ENCODE measurements around the gene ZNF532. TPM values are rescaled to one million over a fixed set of nuclear protein-coding genes. Genes with fewer than 3 reads are reported as not detected.

The ZNF532 gene
- total RNA-seq, 1 donor from 2014 or later, result 77.1 TPM

DNA sequence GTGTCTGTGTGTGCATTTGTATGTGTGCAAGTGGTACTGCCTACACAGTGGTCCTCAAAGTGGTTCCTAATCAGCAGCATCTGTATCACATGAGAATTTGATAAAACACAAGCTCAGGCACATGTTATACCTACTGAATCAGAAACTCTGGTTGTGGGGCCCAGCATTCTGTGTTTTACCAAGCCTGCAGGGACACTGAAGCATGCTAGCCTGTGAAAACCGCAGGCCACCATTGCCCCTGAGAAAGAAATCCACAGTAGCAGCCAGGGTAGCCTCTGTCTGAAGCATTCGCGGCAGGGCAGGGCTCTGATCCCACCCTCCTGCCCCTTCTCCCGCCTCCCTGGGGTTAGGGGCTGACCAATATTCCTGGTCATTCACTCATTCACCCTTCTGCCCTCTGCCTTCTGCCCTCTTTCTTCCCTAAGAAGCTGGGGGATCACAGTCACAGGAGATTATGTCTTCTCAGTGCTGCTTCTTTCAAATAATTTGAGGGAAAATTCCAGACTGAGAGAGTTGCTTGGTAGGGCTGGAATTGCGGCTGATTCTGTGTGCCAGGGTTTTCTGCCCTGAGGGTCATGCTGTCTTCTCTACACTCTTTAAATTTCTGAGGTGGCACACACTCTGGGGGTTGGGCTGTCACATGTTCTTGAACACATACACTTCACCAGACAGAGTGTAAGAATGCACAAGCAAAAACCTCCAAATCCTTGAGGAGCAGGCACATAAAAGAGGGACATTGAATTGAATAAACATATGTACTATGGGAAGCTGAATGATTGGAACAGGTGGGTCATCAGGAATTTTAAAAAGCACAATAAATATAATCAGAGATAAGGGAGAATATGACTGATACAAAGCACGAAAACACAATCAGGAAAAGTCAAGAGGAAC lies 148.4 kb downstream of the ZNF532 start:
- H3K36me3 ChIP-seq, result no peaks in the 10 kb centered on the region
- H3K27ac ChIP-seq, result no peak overlapping the region

DNA sequence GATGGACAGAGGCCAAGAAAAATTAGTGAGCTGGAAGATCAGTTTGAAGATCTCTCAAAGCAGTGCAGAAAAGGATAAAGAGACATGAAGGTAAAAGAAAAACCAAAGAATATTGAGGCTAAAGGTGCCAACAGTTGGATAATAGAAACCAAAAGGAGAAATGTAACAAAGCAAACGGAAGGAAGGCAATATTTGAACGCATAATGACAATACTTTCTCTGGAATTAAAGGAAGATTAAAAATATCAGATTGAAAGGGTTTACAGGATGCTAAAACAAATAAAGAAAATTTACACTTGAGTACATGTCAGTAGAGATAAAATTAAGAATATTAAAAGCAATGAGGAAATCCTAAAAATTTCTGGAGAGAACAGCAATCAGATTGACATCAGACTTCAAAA lies 149.1 kb downstream of the ZNF532 start:
- no peak for DNase-seq (ENCODE audit: extremely low spot score in 2 of 2)
- intact Hi-C loops (cut with DNase I), result no loop called here
- H3K4me3 ChIP-seq, result no peak overlapping the region
- H3K36me3 ChIP-seq, result no peaks in the 10 kb centered on the region
- H3K9me3 ChIP-seq, result no peaks in the 10 kb centered on the region
- peaks cover 7% of the 10 kb centered on the region for H3K4me1 ChIP-seq
- no peaks in the 10 kb centered on the region for H3K27me3 ChIP-seq
- no peak overlapping the region for H3K27ac ChIP-seq
- TF ChIP-seq CTCF (IDR thresholded peaks at IDR 0.05) (no peak), POLR2A (IDR thresholded peaks at IDR 0.05) (no peak), POLR2AphosphoS5 (IDR thresholded peaks at IDR 0.05; ENCODE audit: insufficient read depth in 1 of 2, low read depth in 1 of 2) (no peak)

More for the DNA sequence above, 148.4 kb downstream of the ZNF532 start:
- intact Hi-C loops (cut with DNase I), result no loop called here
- no peaks in the 10 kb centered on the region for H3K27me3 ChIP-seq
- H3K4me3 ChIP-seq, result no peak overlapping the region
- peaks cover 7% of the 10 kb centered on the region for H3K4me1 ChIP-seq
- H3K9me3 ChIP-seq, result no peaks in the 10 kb centered on the region
- no peak for DNase-seq (ENCODE audit: extremely low spot score in 2 of 2)
- TF ChIP-seq POLR2A (IDR thresholded peaks at IDR 0.05), result no peak
- TF ChIP-seq POLR2AphosphoS5 (IDR thresholded peaks at IDR 0.05; ENCODE audit: insufficient read depth in 1 of 2, low read depth in 1 of 2), result no peak
- TF ChIP-seq CTCF (IDR thresholded peaks at IDR 0.05), result no peak

GRCh38 chr18:59015531-59016152 lies 151.0 kb downstream of the ZNF532 start:
- peak in 1 of 2 donors; percentile 42 for DNase-seq (ENCODE audit: extremely low spot score in 2 of 2)
- no peak for TF ChIP-seq POLR2A (IDR thresholded peaks at IDR 0.05)
- no peak for TF ChIP-seq POLR2AphosphoS5 (IDR thresholded peaks at IDR 0.05; ENCODE audit: insufficient read depth in 1 of 2, low read depth in 1 of 2)
- no peak for TF ChIP-seq CTCF (IDR thresholded peaks at IDR 0.05)

DNA sequence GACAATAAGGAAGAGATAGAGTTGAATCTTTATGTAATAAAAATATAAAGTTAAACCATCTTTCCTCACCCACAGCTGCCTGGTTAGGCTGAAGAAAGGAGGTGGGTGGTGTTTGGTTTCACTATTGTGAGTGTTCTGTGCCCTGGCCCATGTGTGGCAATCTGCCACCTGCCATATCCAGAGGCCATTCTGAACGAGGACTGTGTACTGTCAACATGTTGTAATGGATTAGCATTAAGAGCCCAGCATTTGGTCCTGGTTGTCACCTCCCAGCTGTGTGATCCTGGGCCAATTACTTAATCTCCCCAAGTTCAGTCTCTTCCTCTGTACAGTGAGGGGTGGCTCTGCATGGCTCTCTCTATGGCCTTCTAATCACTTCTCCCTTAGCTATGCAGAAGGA lies 156.8 kb downstream of the ZNF532 start:
- DNase-seq (ENCODE audit: extremely low spot score in 2 of 2), result no peak
- intact Hi-C loops (cut with DNase I), result no loop called here
- Histone ChIP-seq H3K27me3 (no peaks in the 10 kb centered on the region), H3K4me1 (peaks cover 35% of the 10 kb centered on the region), H3K4me3 (no peak overlapping the region), H3K27ac (no peak overlapping the region), H3K9me3 (no peaks in the 10 kb centered on the region), H3K36me3 (no peaks in the 10 kb centered on the region)
- TF ChIP-seq POLR2AphosphoS5 (IDR thresholded peaks at IDR 0.05; ENCODE audit: insufficient read depth in 1 of 2, low read depth in 1 of 2) (no peak), CTCF (IDR thresholded peaks at IDR 0.05) (no peak), POLR2A (IDR thresholded peaks at IDR 0.05) (no peak)

More at GRCh38 chr18:59015531-59016152, 151.0 kb downstream of the ZNF532 start:
- intact Hi-C loops (cut with DNase I), result no loop called here
- Histone ChIP-seq H3K4me3 (no peak overlapping the region), H3K9me3 (no peaks in the 10 kb centered on the region), H3K4me1 (peaks cover 7% of the 10 kb centered on the region), H3K27me3 (no peaks in the 10 kb centered on the region), H3K27ac (no peak overlapping the region), H3K36me3 (no peaks in the 10 kb centered on the region)
